ENCODE measurements around the gene KRT76.
A peak's percentile ranks its signal among the peaks of the same experiment; 100 is the strongest.
"Not testable (repeated sequence)": the region's sequence is repeated elsewhere in the genome, so short reads cannot be mapped to it uniquely, and the experiment has no call there.

The KRT76 gene

GRCh38 chr12:52755533-52755932, 21.6 kb downstream of the KRT76 start:
- no peak for DNase-seq

GRCh38 chr12:52754135-52754534, 23.0 kb downstream of the KRT76 start:
- no peak for DNase-seq

GRCh38 chr12:52753283-52753682, 23.9 kb downstream of the KRT76 start:
- no peak for DNase-seq

GRCh38 chr12:52752516-52752915, 24.6 kb downstream of the KRT76 start:
- no peak for DNase-seq

- DNase-seq, result no peak
Measured at GRCh38 chr12:52751795-52752194, 25.4 kb downstream of the KRT76 start.

GRCh38 chr12:52750532-52750931, 26.6 kb downstream of the KRT76 start:
- not testable (repeated sequence) for DNase-seq

- no peak for DNase-seq
Measured at GRCh38 chr12:52749827-52750226, 27.3 kb downstream of the KRT76 start.

GRCh38 chr12:52748578-52748977, 28.6 kb downstream of the KRT76 start:
- no peak for DNase-seq

- no peak for DNase-seq
Measured at GRCh38 chr12:52745554-52745953, 31.6 kb downstream of the KRT76 start.

GRCh38 chr12:52744493-52745156, 32.5 kb downstream of the KRT76 start:
- DNase-seq, result no peak

GRCh38 chr12:52742822-52743457, 34.2 kb downstream of the KRT76 start:
- no peak for DNase-seq

GRCh38 chr12:52742196-52742580, 35.0 kb downstream of the KRT76 start:
- DNase-seq, result no peak

- DNase-seq, result no peak
Measured at GRCh38 chr12:52741375-52742195, 35.6 kb downstream of the KRT76 start.

- DNase-seq, result peak; percentile 33
Measured at GRCh38 chr12:52740584-52740983, 36.6 kb downstream of the KRT76 start.

- no peak for DNase-seq
Measured at GRCh38 chr12:52739963-52740362, 37.2 kb downstream of the KRT76 start.

- no peak for DNase-seq
Measured at GRCh38 chr12:52735816-52736632, 41.1 kb downstream of the KRT76 start.

- no peak for DNase-seq
Measured at GRCh38 chr12:52735106-52735505, 42.0 kb downstream of the KRT76 start.

- no peak for DNase-seq
Measured at GRCh38 chr12:52730793-52731192, 46.4 kb downstream of the KRT76 start.

GRCh38 chr12:52730383-52730782, 46.8 kb downstream of the KRT76 start:
- DNase-seq, result no peak

- DNase-seq, result no peak
Measured at GRCh38 chr12:52729147-52729546, 48.0 kb downstream of the KRT76 start.

GRCh38 chr12:52728374-52728773, 48.8 kb downstream of the KRT76 start:
- no peak for DNase-seq

GRCh38 chr12:52727037-52727436, 50.1 kb downstream of the KRT76 start:
- no peak for DNase-seq

GRCh38 chr12:52726451-52726850, 50.7 kb downstream of the KRT76 start:
- no peak for DNase-seq
